BLaER1 treated with 17β-estradiol and CSF1 and Interleukin-3, amounts not matched to agents 10 nM and 100 nM (cell line): Measurements from ENCODE around the gene TUBA4A.
"Not testable (repeated sequence)": the region's sequence is repeated elsewhere in the genome, so short reads cannot be mapped to it uniquely, and the experiment has no call there.

Source experiments
- H3K27ac ChIP-seq, 11 experiments: shearing (Covaris generic); formaldehyde crosslinking; 2 replicates each; pipeline ENCODE4 v1.8.1; 2022
- H3K27me3 ChIP-seq, 11 experiments: shearing (Covaris generic); formaldehyde crosslinking; 2 replicates each; pipeline ENCODE4 v1.8.1; 2022
- H3K36me3 ChIP-seq, 11 experiments: shearing (Covaris generic); formaldehyde crosslinking; 2 replicates each; pipeline ENCODE4 v1.8.1; 2022
- H3K4me1 ChIP-seq, 10 experiments: shearing (Covaris generic); formaldehyde crosslinking; 2 replicates each; pipeline ENCODE4 v1.8.1; 2022
- H3K4me2 ChIP-seq, 11 experiments: shearing (Covaris generic); formaldehyde crosslinking; 2 replicates each; pipeline ENCODE4 v1.8.1; 2022
- H3K4me3 ChIP-seq, 10 experiments: shearing (Covaris generic); formaldehyde crosslinking; 2 replicates each; pipeline ENCODE4 v1.8.1; 2022
- H3K9ac ChIP-seq, 11 experiments: shearing (Covaris generic); formaldehyde crosslinking; 2 replicates each; pipeline ENCODE4 v1.8.1; 2022
- H3K9me3 ChIP-seq, 11 experiments: shearing (Covaris generic); formaldehyde crosslinking; replicated peaks in 1 of 11; 2 replicates each; pipeline ENCODE4 v1.8.1; 2022
- H4K20me1 ChIP-seq, 11 experiments: shearing (Covaris generic); formaldehyde crosslinking; 2 replicates each; pipeline ENCODE4 v1.8.1; 2022
- Cebpa-rat ChIP-seq, 11 experiments: shearing (Covaris generic); IDR thresholded peaks; 2 replicates each; pipeline ENCODE4 v1.8.1; 2022

Gene TUBA4A

GRCh38 chr2:219206328-219207133, 47.2 kb downstream of the TUBA4A start, which contains the start of gene ZFAND2B:
Gene ZFAND2B (plus strand): TSS chr2:219206782. CDS start chr2:219206988, 206 bp downstream.
- peak within 1 kb of the TSS; percentile 65 to 81 (median 76) for H3K27ac ChIP-seq
- TF ChIP-seq Cebpa-rat (IDR thresholded peaks at IDR 0.05), result no peak
- peak within 1 kb of the TSS; percentile 90 to 97 (median 95) for H3K4me2 ChIP-seq
- peaks cover 0 to 25% (median 6%) of the 10 kb centered on the region in 11 experiments; a peak in 9 of 22 replicates for H4K20me1 ChIP-seq
- H3K27me3 ChIP-seq, result no peaks in the 10 kb centered on the region
- peaks cover 21 to 40% (median 32%) of the 10 kb centered on the region in 11 experiments; a peak in 21 of 22 replicates for H3K36me3 ChIP-seq
- H3K9ac ChIP-seq, result peak within 1 kb of the TSS; percentile 74 to 84 (median 77)
- peak within 1 kb of the TSS; percentile 51 to 74 (median 62) for H3K4me3 ChIP-seq
- peaks cover 0 to 5% (median 0%) of the 10 kb centered on the region in 11 experiments; a peak in 2 of 22 replicates for H3K9me3 ChIP-seq
- H3K4me1 ChIP-seq, result peaks cover 40 to 51% (median 45%) of the 10 kb centered on the region in 10 experiments

GRCh38 chr2:219205981-219206327, 47.8 kb downstream of the TUBA4A start:
- Histone ChIP-seq H3K36me3 (peaks cover 21 to 34% (median 29%) of the 10 kb centered on the region in 11 experiments; a peak in 21 of 22 replicates), H4K20me1 (peaks cover 0 to 25% (median 6%) of the 10 kb centered on the region in 11 experiments; a peak in 8 of 22 replicates), H3K4me1 (peaks cover 40 to 48% (median 44%) of the 10 kb centered on the region in 10 experiments), H3K4me3 (peak overlapping the region; percentile 51 to 74 (median 62)), H3K27ac (peak overlapping the region; percentile 37 to 81 (median 76)), H3K4me2 (peak overlapping the region; percentile 66 to 96 (median 88)), H3K27me3 (no peaks in the 10 kb centered on the region), H3K9ac (peak overlapping the region; percentile 74 to 84 (median 77)), H3K9me3 (peaks cover 0 to 5% (median 0%) of the 10 kb centered on the region in 11 experiments; a peak in 2 of 22 replicates)
- TF ChIP-seq Cebpa-rat (IDR thresholded peaks at IDR 0.05), result no peak

GRCh38 chr2:219205165-219205538, 48.6 kb downstream of the TUBA4A start:
- H3K9ac ChIP-seq, result no peak overlapping the region
- H3K9me3 ChIP-seq, result peaks cover 0 to 5% (median 0%) of the 10 kb centered on the region in 11 experiments; a peak in 2 of 22 replicates
- no peak overlapping the region for H3K27ac ChIP-seq
- H3K4me1 ChIP-seq, result peaks cover 36 to 40% (median 39%) of the 10 kb centered on the region in 10 experiments
- no peak overlapping the region for H3K4me2 ChIP-seq
- H3K4me3 ChIP-seq, result no peak overlapping the region
- TF ChIP-seq Cebpa-rat (IDR thresholded peaks at IDR 0.05), result no peak
- peaks cover 0 to 25% (median 6%) of the 10 kb centered on the region in 11 experiments; a peak in 8 of 22 replicates for H4K20me1 ChIP-seq
- H3K36me3 ChIP-seq, result peaks cover 16 to 26% (median 21%) of the 10 kb centered on the region in 11 experiments; a peak in 21 of 22 replicates
- H3K27me3 ChIP-seq, result no peaks in the 10 kb centered on the region

- H3K9ac ChIP-seq, result no peak overlapping the region
- peaks cover 0 to 25% (median 6%) of the 10 kb centered on the region in 11 experiments; a peak in 8 of 22 replicates for H4K20me1 ChIP-seq
- no peak overlapping the region for H3K4me3 ChIP-seq
- peaks cover 13 to 21% (median 17%) of the 10 kb centered on the region in 11 experiments; a peak in 20 of 22 replicates for H3K36me3 ChIP-seq
- peaks cover 0 to 5% (median 0%) of the 10 kb centered on the region in 11 experiments; a peak in 2 of 22 replicates for H3K9me3 ChIP-seq
- TF ChIP-seq Cebpa-rat (IDR thresholded peaks at IDR 0.05), result no peak
- H3K27me3 ChIP-seq, result no peaks in the 10 kb centered on the region
- no peak overlapping the region for H3K4me2 ChIP-seq
- no peak overlapping the region for H3K27ac ChIP-seq
- peaks cover 30 to 34% (median 33%) of the 10 kb centered on the region in 10 experiments for H3K4me1 ChIP-seq
These were observed 49.1 kb downstream of the TUBA4A start for GRCh38 chr2:219204425-219205164.

GRCh38 chr2:219201331-219201730, 52.4 kb downstream of the TUBA4A start:
- H3K36me3 ChIP-seq, H3K27ac ChIP-seq, H3K4me1 ChIP-seq, H3K9ac ChIP-seq, H3K27me3 ChIP-seq, H4K20me1 ChIP-seq, H3K9me3 ChIP-seq, H3K4me2 ChIP-seq, H3K4me3 ChIP-seq: not testable (repeated sequence)

- not testable (repeated sequence) for H3K36me3 ChIP-seq, H3K4me1 ChIP-seq, H3K9me3 ChIP-seq, H4K20me1 ChIP-seq, H3K27ac ChIP-seq, H3K4me2 ChIP-seq, H3K27me3 ChIP-seq, H3K4me3 ChIP-seq, H3K9ac ChIP-seq
These were observed 53.0 kb downstream of the TUBA4A start for GRCh38 chr2:219200502-219201326.
